Activated CD8-positive, alpha-beta memory T cell treated with anti-CD3 and anti-CD28 coated beads, Interleukin-2, amount 50 U/mL, for 24 hours (primary cell): ENCODE data around the gene AHSG.

ENCODE experiments used
- DNase-seq: peaks from one replicate; pipeline ENCODE4 v3.0.0-alpha.2; 2020; ENCODE audit errors: extremely low read depth

Gene AHSG

GRCh38 chr3:186592682-186593081 lies 20.2 kb upstream of the AHSG start:
- DNase-seq: no peak

GRCh38 chr3:186593862-186594261 lies 19.0 kb upstream of the AHSG start:
- no peak for DNase-seq

- no peak for DNase-seq
These were observed 18.2 kb upstream of the AHSG start for GRCh38 chr3:186594591-186595113.

- no peak for DNase-seq
These were observed 16.1 kb upstream of the AHSG start for GRCh38 chr3:186596568-186597287.

- DNase-seq: no peak
These were observed 14.6 kb upstream of the AHSG start for GRCh38 chr3:186598108-186598784.

- DNase-seq: no peak
These were observed 14.1 kb upstream of the AHSG start for GRCh38 chr3:186598794-186599141.

- no peak for DNase-seq
These were observed 13.6 kb upstream of the AHSG start for GRCh38 chr3:186599142-186599784.

GRCh38 chr3:186599785-186600166 lies 13.1 kb upstream of the AHSG start:
- DNase-seq: no peak

GRCh38 chr3:186600896-186601295 lies 12.0 kb upstream of the AHSG start:
- no peak for DNase-seq

- DNase-seq: no peak
These were observed 9.7 kb upstream of the AHSG start for GRCh38 chr3:186603159-186603558.

GRCh38 chr3:186605078-186605477 lies 7.8 kb upstream of the AHSG start:
- no peak for DNase-seq

- DNase-seq: no peak
These were observed 7.0 kb upstream of the AHSG start for GRCh38 chr3:186605561-186606545.

GRCh38 chr3:186608624-186609215 lies 4.1 kb upstream of the AHSG start:
- no peak for DNase-seq

GRCh38 chr3:186609247-186609868 lies 3.5 kb upstream of the AHSG start:
- no peak for DNase-seq

- DNase-seq: no peak
These were observed 795 bp upstream of the AHSG start for GRCh38 chr3:186612065-186612464.

GRCh38 chr3:186613637-186614265 lies 891 bp downstream of the AHSG start:
- no peak for DNase-seq

- no peak for DNase-seq
These were observed 1.4 kb downstream of the AHSG start for GRCh38 chr3:186614266-186614596.

GRCh38 chr3:186614597-186615483 lies 2.0 kb downstream of the AHSG start:
- peak; percentile 37 for DNase-seq

- DNase-seq: no peak
These were observed 3.4 kb downstream of the AHSG start for GRCh38 chr3:186616299-186616617.
